B cell (primary cell): ENCODE data around the gene SPP2.

ENCODE experiments used
- CTCF ChIP-seq: fragments of 200-600 bp; IDR thresholded peaks from one replicate; pipeline ENCODE4 v1.8.0; 2022; ENCODE audit warnings: antibody characterized with exemption, mild to moderate bottlenecking
- EZH2 ChIP-seq: IDR thresholded peaks from 2 replicates; pipeline ENCODE4 v1.6.1; 2012; ENCODE audit warnings: borderline replicate concordance, low read depth, mild to moderate bottlenecking, moderate library complexity, low read length; ENCODE audit not compliant: insufficient read depth, poor library complexity, severe bottlenecking

- TF ChIP-seq CTCF (no peak), EZH2 (no peak)
Observed at GRCh38 chr2:234002281-234002680, 48.2 kb upstream of the SPP2 start.
